SK-N-SH (cell line): Measurements from ENCODE around the gene PIGK. TPM values are rescaled to one million over a fixed set of nuclear protein-coding genes. Genes with fewer than 3 reads are reported as not detected.
"Not testable (repeated sequence)": the region's sequence is repeated elsewhere in the genome, so short reads cannot be mapped to it uniquely, and the experiment has no call there.

Experiments used
- CTCF ChIA-PET: fragments of 300-600, 350-600 bp; formaldehyde crosslinking; extraction: SDS; loops from one replicate; lab custom pipeline; 2021; lab: Yijun Ruan, JAX
- POLR2A ChIA-PET: fragments of 350-600 bp; sonication (Branson Sonifier 250); formaldehyde crosslinking; extraction: SDS; loops from one replicate; lab custom pipeline; 2020; ENCODE audit warnings: antibody characterized with exemption, inconsistent platforms; lab: Yijun Ruan, JAX
- DNase-seq: peaks from one replicate; pipeline ENCODE4 v3.0.0; 2012
- H2AFZ ChIP-seq: fragments of 200-600 bp; sonication (generic); 2 replicates; pipeline ENCODE4 v1.8.1; 2016; ENCODE audit warnings: antibody characterized with exemption, mild to moderate bottlenecking, low read depth
- H3F3A ChIP-seq: fragments of 200-600 bp; sonication (generic); replicated peaks from 2 replicates; pipeline ENCODE3; 2016; ENCODE audit warnings: antibody characterized with exemption, mild to moderate bottlenecking; ENCODE audit not compliant: insufficient read depth
- H3K27ac ChIP-seq, 2 experiments: fragments of 200-500 bp in 1 of 2; fragments of 200-600 bp in 1 of 2; sonication (Bioruptor generic) in 1 of 2; sonication (generic), shearing (Covaris generic) in 1 of 2; 2 replicates each; pipeline versions ENCODE4 v1.5.1 to v1.6.1; 2014 to 2016; ENCODE audit warnings: low read depth in 2 of 2, inconsistent platforms in 1 of 2, low read length in 1 of 2, mild to moderate bottlenecking in 1 of 2, mixed read lengths in 1 of 2
- H3K27me3 ChIP-seq: fragments of 200-600 bp; sonication (generic), shearing (Covaris generic); 2 replicates; pipeline ENCODE4 v1.6.1; 2016; ENCODE audit warnings: mixed run types; ENCODE audit not compliant: insufficient read depth
- H3K36me3 ChIP-seq, 2 experiments: fragments of 200-500 bp in 1 of 2; fragments of 200-600 bp in 1 of 2; sonication (Bioruptor generic) in 1 of 2; sonication (generic) in 1 of 2; replicated peaks in 1 of 2; 2 replicates each; pipeline versions ENCODE3 to v1.5.1; 2014 to 2016; ENCODE audit warnings: low read length in 1 of 2, mild to moderate bottlenecking in 1 of 2; ENCODE audit not compliant: insufficient read depth in 2 of 2, control insufficient read depth in 1 of 2
- H3K4me1 ChIP-seq, 2 experiments: fragments of 200-500 bp in 1 of 2; fragments of 200-600 bp in 1 of 2; sonication (Bioruptor generic) in 1 of 2; sonication (generic), shearing (Covaris generic) in 1 of 2; 2 replicates each; pipeline versions ENCODE4 v1.5.1 to v1.6.1; 2014 to 2016; ENCODE audit warnings: low read depth in 1 of 2, low read length in 1 of 2, mixed run types in 1 of 2; ENCODE audit not compliant: insufficient read depth in 2 of 2, control insufficient read depth in 1 of 2
- H3K4me2 ChIP-seq: fragments of 200-600 bp; sonication (generic), shearing (Covaris generic); 2 replicates; pipeline ENCODE4 v1.6.1; 2017; ENCODE audit warnings: mixed run types
- H3K4me3 ChIP-seq, 2 experiments: fragments of 200-500 bp in 1 of 2; fragments of 200-600 bp in 1 of 2; sonication (Bioruptor generic) in 1 of 2; sonication (generic), shearing (Covaris generic) in 1 of 2; 2 replicates each; pipeline versions ENCODE4 v1.5.1 to v1.8.1; 2014 to 2016; ENCODE audit warnings: low read depth in 2 of 2, inconsistent platforms in 1 of 2, low read length in 1 of 2, mild to moderate bottlenecking in 1 of 2, mixed read lengths in 1 of 2, moderate library complexity in 1 of 2
- H3K79me2 ChIP-seq: fragments of 200-600 bp; sonication (generic); 2 replicates; pipeline ENCODE4 v1.8.1; 2017; ENCODE audit warnings: mild to moderate bottlenecking; ENCODE audit not compliant: insufficient read depth
- H3K9ac ChIP-seq: fragments of 200-600 bp; sonication (generic); 2 replicates; pipeline ENCODE4 v1.6.1; 2017; ENCODE audit warnings: mixed run types
- H3K9me2 ChIP-seq: fragments of 200-600 bp; sonication (generic); 2 replicates; pipeline ENCODE4 v1.6.1; 2017; ENCODE audit warnings: mixed run types
- H3K9me3 ChIP-seq: fragments of 200-600 bp; sonication (generic); 2 replicates; pipeline ENCODE4 v1.6.1; 2017; ENCODE audit warnings: mixed run types, mild to moderate bottlenecking, moderate library complexity
- H4K20me1 ChIP-seq: fragments of 200-600 bp; sonication (generic); 2 replicates; pipeline ENCODE4 v1.6.1; 2017; ENCODE audit warnings: mild to moderate bottlenecking, mixed run types; ENCODE audit not compliant: insufficient read depth
- CTCF ChIP-seq: fragments of 200-600 bp; sonication (generic); IDR thresholded peaks from 2 replicates; pipeline ENCODE4 v1.6.1; 2017; ENCODE audit warnings: antibody characterized with exemption, mild to moderate bottlenecking, moderate library complexity
- IRF3 ChIP-seq: fragments of 150-350 bp; IDR thresholded peaks from 2 replicates; pipeline ENCODE4 v1.6.1; 2016; ENCODE audit warnings: mild to moderate bottlenecking, low read depth, low read length
- TCF12 ChIP-seq: IDR thresholded peaks from 2 replicates; pipeline ENCODE4 v1.4.0; 2012
- ZBTB33 ChIP-seq: IDR thresholded peaks from 2 replicates; pipeline ENCODE4 v1.4.0; 2012; ENCODE audit warnings: low read depth, borderline replicate concordance
- WGBS: methylation state at CpG from one replicate; pipeline ENCODE4 v1.1.6; 2017; ENCODE audit warnings: low lambda C conversion rate; 5-methylcytosine and 5-hydroxymethylcytosine counted together
- polyA plus RNA-seq, 3 experiments: library from polyadenylated mRNA; depleted of rRNA; stranded (reverse); fragments of >200 nt; gene quantifications; 2 replicates each; pipeline ENCODE4 v1.2.3, GENCODE V29; 2012

The PIGK gene
- polyA plus RNA-seq, 1 of the 3 experiments (the other 2 are of a cell fraction): 11.5 TPM

GRCh38 chr1:77188770-77189169 lies 30.5 kb downstream of the PIGK start (continued):
- TF ChIP-seq CTCF: no peak

GRCh38 chr1:77186907-77187306 lies 32.3 kb downstream of the PIGK start:
- POLR2A ChIA-PET, DNase-seq, H3K9ac ChIP-seq, H3K36me3 ChIP-seq, H3K27ac ChIP-seq, H2AFZ ChIP-seq, H4K20me1 ChIP-seq, H3K79me2 ChIP-seq, H3F3A ChIP-seq, H3K4me1 ChIP-seq, H3K4me3 ChIP-seq, H3K9me3 ChIP-seq, H3K4me2 ChIP-seq, H3K9me2 ChIP-seq, H3K27me3 ChIP-seq, CTCF ChIA-PET: not testable (repeated sequence)
- 92% methylated on average over 3 of the region's 4 CpGs for WGBS

- TF ChIP-seq TCF12: no peak
- no peak for TF ChIP-seq ZBTB33
- TF ChIP-seq IRF3: no peak
- Histone ChIP-seq H3K36me3 (no peaks in the 10 kb centered on the region), H3K4me1 (no peaks in the 10 kb centered on the region), H3K27ac (no peak overlapping the region), H3K79me2 (no peaks in the 10 kb centered on the region), H3K4me3 (no peak overlapping the region), H3K9ac (no peak overlapping the region), H3K9me2 (no peaks in the 10 kb centered on the region), H3F3A (no peaks in the 10 kb centered on the region), H3K27me3 (no peaks in the 10 kb centered on the region), H3K9me3 (0 out of 2 replicates have a peak, but pooled peaks cover 1% of the 10 kb centered on the region), H2AFZ (no peak overlapping the region), H4K20me1 (no peaks in the 10 kb centered on the region), H3K4me2 (no peak overlapping the region)
- ChIA-PET POLR2A (interaction anchor here (1.0 kb wide), 1 partner anchor 37 kb away, joined by 3 read pairs; the partner anchor contains the start of gene PIGK), CTCF (no interaction called here)
- 97% methylated on average over 2 of the region's 2 CpGs for WGBS
- DNase-seq: no peak
Measured at GRCh38 chr1:77182083-77182482, 37.1 kb downstream of the PIGK start.
